B cell (primary cell): ENCODE results near the gene AFG3L2. TPM values are rescaled to one million over a fixed set of nuclear protein-coding genes. Genes with fewer than 3 reads are reported as not detected.

Experiments
- ATAC-seq: fragments of 200-7000 bp; cut with Tn5 transposase; one replicate; pipeline ENCODE4 v1.10.0; 2021; ENCODE audit warnings: low read depth, mild to moderate bottlenecking, moderate number of reproducible peaks, moderate library complexity
- CTCF ChIA-PET: fragments of 350-600 bp; sonication (Branson Sonifier 250); formaldehyde crosslinking; loops from one replicate; lab custom pipeline; 2021; ENCODE audit warnings: antibody characterized with exemption, inconsistent platforms; lab: Charles Lee
- POLR2A ChIA-PET: fragments of 350-600 bp; sonication (Branson Sonifier 250); formaldehyde crosslinking; loops from one replicate; lab custom pipeline; 2021; ENCODE audit warnings: antibody characterized with exemption; lab: Charles Lee
- DNase-seq: peaks from one replicate; pipeline ENCODE4 v3.0.0; 2013
- H2AFZ ChIP-seq: 2 replicates; pipeline ENCODE4 v1.6.1; 2012; ENCODE audit warnings: mild to moderate bottlenecking, low read depth, low read length; ENCODE audit not compliant: insufficient read depth, poor library complexity, severe bottlenecking
- H3K27ac ChIP-seq, 2 donors: 1 replicate in 1 of 2; 2 replicates in 1 of 2; pipeline ENCODE4 v1.5.1; 2012 to 2013; ENCODE audit warnings: low read length in 2 of 2, mild to moderate bottlenecking in 2 of 2, moderate library complexity in 1 of 2
- H3K27me3 ChIP-seq, 4 experiments: fragments of 200-600 bp in 1 of 4; sonication (generic) in 1 of 4; replicated peaks in 1 of 4; 1 replicate in 2 of 4; 2 replicates in 2 of 4; pipeline versions ENCODE4 v1.6.1 to v1.7.0; 2013 to 2016; ENCODE audit warnings: low read length in 3 of 4, mild to moderate bottlenecking in 2 of 4, mixed read lengths in 1 of 4, moderate library complexity in 1 of 4; ENCODE audit not compliant: insufficient read depth in 4 of 4, control insufficient read depth in 3 of 4; ENCODE audit errors: control extremely low read depth in 1 of 4
- H3K36me3 ChIP-seq, 2 experiments: replicated peaks in 1 of 2; 1 replicate in 1 of 2; 2 replicates in 1 of 2; pipeline versions ENCODE4 v1.6.1 to v1.7.1; 2013; ENCODE audit warnings: low read length in 1 of 2; ENCODE audit not compliant: insufficient read depth in 2 of 2, control insufficient read depth in 1 of 2; ENCODE audit errors: control extremely low read depth in 1 of 2, extremely low read depth in 1 of 2
- H3K4me1 ChIP-seq, 2 donors: fragments of 200-600 bp in 1 of 2; sonication (generic) in 1 of 2; 1 replicate in 1 of 2; 2 replicates in 1 of 2; pipeline versions ENCODE4 v1.5.1 to v1.6.1; 2013 to 2017; ENCODE audit warnings: low read length in 2 of 2; ENCODE audit not compliant: control insufficient read depth in 2 of 2, insufficient read depth in 2 of 2
- H3K4me2 ChIP-seq: replicated peaks from 2 replicates; pipeline ENCODE3; 2012; ENCODE audit warnings: mild to moderate bottlenecking, low read depth, low read length; ENCODE audit not compliant: poor library complexity, severe bottlenecking
- H3K4me3 ChIP-seq, 5 experiments: fragments of 200-600 bp in 1 of 5; sonication (generic) in 1 of 5; 1 replicate in 3 of 5; 2 replicates in 2 of 5; pipeline versions ENCODE4 v1.5.1 to v1.7.0; 2011 to 2016; ENCODE audit warnings: low read length in 4 of 5, mild to moderate bottlenecking in 4 of 5, low read depth in 2 of 5, control low read depth in 1 of 5, moderate library complexity in 1 of 5; ENCODE audit not compliant: insufficient read depth in 1 of 5; ENCODE audit errors: control extremely low read depth in 1 of 5, extremely low read depth in 1 of 5
- H3K79me2 ChIP-seq: fragments of 200-600 bp; sonication (generic); one replicate; pipeline ENCODE4 v1.6.0; 2016; ENCODE audit warnings: low read length; ENCODE audit not compliant: control insufficient read depth, insufficient read depth
- H3K9ac ChIP-seq: fragments of 200-600 bp; sonication (generic); 2 replicates; pipeline ENCODE4 v1.6.1; 2017; ENCODE audit warnings: mild to moderate bottlenecking, low read length, moderate library complexity
- H3K9me3 ChIP-seq, 3 donors: one replicate each; pipeline versions ENCODE4 v1.6.1 to v1.7.1; 2013; ENCODE audit warnings: low read length in 2 of 3; ENCODE audit not compliant: control insufficient read depth in 2 of 3, insufficient read depth in 1 of 3; ENCODE audit errors: control extremely low read depth in 1 of 3
- H4K20me1 ChIP-seq: 2 replicates; pipeline ENCODE4 v1.6.0; 2012; ENCODE audit warnings: mild to moderate bottlenecking, low read length; ENCODE audit not compliant: insufficient read depth, control insufficient read depth, poor library complexity, severe bottlenecking
- H3K27ac Mint-ChIP-seq: one replicate; pipeline ENCODE4 v1.8.0; 2021; ENCODE audit warnings: mixed read lengths
- H3K27me3 Mint-ChIP-seq: one replicate; pipeline ENCODE4 v1.8.0; 2021; ENCODE audit warnings: mixed read lengths
- H3K4me1 Mint-ChIP-seq: one replicate; pipeline ENCODE4 v1.8.0; 2021; ENCODE audit warnings: mixed read lengths
- H3K4me3 Mint-ChIP-seq: one replicate; pipeline ENCODE4 v1.8.0; 2021; ENCODE audit warnings: mixed read lengths
- H3K9me3 Mint-ChIP-seq: one replicate; pipeline ENCODE4 v1.8.0; 2022; ENCODE audit warnings: mixed read lengths; ENCODE audit not compliant: insufficient read depth
- CTCF ChIP-seq: fragments of 200-600 bp; IDR thresholded peaks from one replicate; pipeline ENCODE4 v1.8.0; 2022; ENCODE audit warnings: antibody characterized with exemption, mild to moderate bottlenecking
- EZH2 ChIP-seq: IDR thresholded peaks from 2 replicates; pipeline ENCODE4 v1.6.1; 2012; ENCODE audit warnings: borderline replicate concordance, low read depth, mild to moderate bottlenecking, moderate library complexity, low read length; ENCODE audit not compliant: insufficient read depth, poor library complexity, severe bottlenecking
- WGBS: methylation state at CpG from one replicate; pipeline ENCODE4 v1.1.5; 2013; ENCODE audit warnings: missing lambda C conversion rate; ENCODE audit not compliant: insufficient coverage; 5-methylcytosine and 5-hydroxymethylcytosine counted together
- intact Hi-C: fragments of 100-400 bp; cut with micrococcal nuclease; formaldehyde crosslinking; loops from one replicate; pipeline ENCODE4 v1.10.0; 2022
- polyA plus RNA-seq: library from polyadenylated mRNA; depleted of rRNA; stranded (reverse); fragments of >200 nt; gene quantifications from 2 replicates; pipeline ENCODE4 v1.2.3, GENCODE V29; 2012
- total RNA-seq, 2 donors: library from RNA; stranded (reverse); fragments of 120-200 nt in 1 of 2; gene quantifications; 1 replicate in 1 of 2; 2 replicates in 1 of 2; pipeline versions ENCODE4 v1.2.3 to v1.2.4, GENCODE V29; 2013 to 2022

The AFG3L2 gene
- total and polyA plus RNA-seq, 2 donors (not counting 1 experiment from before 2014, with no cell fraction given): 11.9 to 40.7 TPM

GRCh38 chr18:12283666-12284065, 93.4 kb downstream of the AFG3L2 start:
- no peak for DNase-seq
- ChIA-PET POLR2A (no interaction called here), CTCF (interaction anchor here (0.5 to 1.1 kb wide), 2 partner anchors 400 to 651 kb away, joined by 3 read pairs; no protein-coding TSS in a partner anchor)
- TF ChIP-seq CTCF: no peak
- no peak for TF ChIP-seq EZH2
- H3K9me3 Mint-ChIP-seq: no peaks in the 10 kb centered on the region
- Histone ChIP-seq H3K27me3 (peaks cover 0 to 31% (median 11%) of the 10 kb centered on the region in 4 experiments), H3K9me3 (peaks cover 0 to 5% (median 0%) of the 10 kb centered on the region in 3 donors), H3K27ac (no peak overlapping the region), H3K9ac (no peak overlapping the region), H2AFZ (no peak overlapping the region), H3K4me3 (no peak overlapping the region), H3K4me1 (peaks cover 14% of the 10 kb centered on the region in 2 donors), H3K79me2 (no peaks in the 10 kb centered on the region), H3K36me3 (no peaks in the 10 kb centered on the region), H4K20me1 (no peaks in the 10 kb centered on the region), H3K4me2 (no peak overlapping the region)
- peaks cover 8% of the 10 kb centered on the region for H3K4me1 Mint-ChIP-seq
- H3K27me3 Mint-ChIP-seq: peaks cover 26% of the 10 kb centered on the region
- WGBS: no CpG with 5 or more reads among the region's 1 CpG
- H3K4me3 Mint-ChIP-seq: no peak overlapping the region
- no peak overlapping the region for H3K27ac Mint-ChIP-seq
- intact Hi-C loops: no loop called here
- no peak for ATAC-seq

- Histone ChIP-seq H2AFZ (no peak overlapping the region), H4K20me1 (no peaks in the 10 kb centered on the region), H3K79me2 (no peaks in the 10 kb centered on the region), H3K4me3 (no peak overlapping the region), H3K4me2 (no peak overlapping the region), H3K27me3 (peaks cover 0 to 27% (median 7%) of the 10 kb centered on the region in 4 experiments), H3K9me3 (peaks cover 0 to 5% (median 0%) of the 10 kb centered on the region in 3 donors), H3K9ac (no peak overlapping the region), H3K36me3 (no peaks in the 10 kb centered on the region), H3K27ac (no peak overlapping the region), H3K4me1 (peaks cover 12% of the 10 kb centered on the region in 2 donors)
- CTCF ChIA-PET: interaction anchor here (0.5 to 1.4 kb wide), 2 partner anchors 11 to 400 kb away, joined by 3 read pairs; no protein-coding TSS in a partner anchor
- POLR2A ChIA-PET: no interaction called here
- H3K4me3 Mint-ChIP-seq: no peak overlapping the region
- no peaks in the 10 kb centered on the region for H3K9me3 Mint-ChIP-seq
- WGBS: 80% methylated on average over 2 of the region's 6 CpGs
- no peak overlapping the region for H3K27ac Mint-ChIP-seq
- peaks cover 22% of the 10 kb centered on the region for H3K27me3 Mint-ChIP-seq
- DNase-seq (no peak), ATAC-seq (no peak)
- peaks cover 6% of the 10 kb centered on the region for H3K4me1 Mint-ChIP-seq
- TF ChIP-seq CTCF (no peak), EZH2 (no peak)
- intact Hi-C loops: no loop called here
These were observed 93.8 kb downstream of the AFG3L2 start for GRCh38 chr18:12283256-12283655.
